ENCODE measurements around the gene CALN1. TPM values are rescaled to one million over a fixed set of nuclear protein-coding genes. Genes with fewer than 3 reads are reported as not detected.
"Not testable (repeated sequence)": the region's sequence is repeated elsewhere in the genome, so short reads cannot be mapped to it uniquely, and the experiment has no call there.

The CALN1 gene
- total and polyA plus RNA-seq, 2 experiments from 2014 or later, result 0.23 to 0.28 TPM

DNA sequence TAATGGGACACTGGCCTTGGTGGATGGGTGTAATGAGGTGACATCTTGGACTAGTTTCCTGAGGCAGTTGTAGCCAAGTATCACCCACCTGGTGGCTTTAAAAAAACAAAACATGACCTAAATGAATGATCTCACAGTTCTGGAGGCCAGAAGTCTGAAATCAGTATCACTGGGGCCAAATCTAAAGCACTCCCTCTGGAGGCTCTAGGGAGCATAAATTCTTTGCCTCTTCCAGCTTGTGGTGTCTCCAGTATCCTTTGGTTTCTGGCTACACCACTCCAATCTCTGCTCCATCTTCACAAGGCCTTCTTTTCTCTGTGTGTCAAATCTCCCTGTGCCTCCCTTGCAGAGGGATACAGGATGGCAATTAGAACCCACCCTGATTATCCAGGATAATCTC, 342.9 kb downstream of the CALN1 start:
- no peak for TF ChIP-seq EZH2 (IDR thresholded peaks at IDR 0.05; ENCODE audit: borderline replicate concordance)
- TF ChIP-seq, protein P1, sequence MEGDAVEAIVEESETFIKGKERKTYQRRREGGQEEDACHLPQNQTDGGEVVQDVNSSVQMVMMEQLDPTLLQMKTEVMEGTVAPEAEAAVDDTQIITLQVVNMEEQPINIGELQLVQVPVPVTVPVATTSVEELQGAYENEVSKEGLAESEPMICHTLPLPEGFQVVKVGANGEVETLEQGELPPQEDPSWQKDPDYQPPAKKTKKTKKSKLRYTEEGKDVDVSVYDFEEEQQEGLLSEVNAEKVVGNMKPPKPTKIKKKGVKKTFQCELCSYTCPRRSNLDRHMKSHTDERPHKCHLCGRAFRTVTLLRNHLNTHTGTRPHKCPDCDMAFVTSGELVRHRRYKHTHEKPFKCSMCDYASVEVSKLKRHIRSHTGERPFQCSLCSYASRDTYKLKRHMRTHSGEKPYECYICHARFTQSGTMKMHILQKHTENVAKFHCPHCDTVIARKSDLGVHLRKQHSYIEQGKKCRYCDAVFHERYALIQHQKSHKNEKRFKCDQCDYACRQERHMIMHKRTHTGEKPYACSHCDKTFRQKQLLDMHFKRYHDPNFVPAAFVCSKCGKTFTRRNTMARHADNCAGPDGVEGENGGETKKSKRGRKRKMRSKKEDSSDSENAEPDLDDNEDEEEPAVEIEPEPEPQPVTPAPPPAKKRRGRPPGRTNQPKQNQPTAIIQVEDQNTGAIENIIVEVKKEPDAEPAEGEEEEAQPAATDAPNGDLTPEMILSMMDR (IDR thresholded peaks at IDR 0.05; ENCODE audit: poor library complexity), result no peak
- H3K27me3 ChIP-seq, result no peaks in the 10 kb centered on the region
- DNase-seq (ENCODE audit: low spot score), result no peak
- H3K36me3 ChIP-seq (replicated peaks; ENCODE audit: insufficient read depth, low read depth), result no peaks in the 10 kb centered on the region
- no peaks in the 10 kb centered on the region for H3K79me2 ChIP-seq
- H3K9me3 ChIP-seq (ENCODE audit: low read depth), result no peaks in the 10 kb centered on the region
- no peak overlapping the region for H2AFZ ChIP-seq
- H4K20me1 ChIP-seq (ENCODE audit: insufficient read depth, poor library complexity, severe bottlenecking), result no peaks in the 10 kb centered on the region
- no peak overlapping the region for H3K27ac ChIP-seq
- no peaks in the 10 kb centered on the region for H3K9me2 ChIP-seq (replicated peaks; ENCODE audit: insufficient read depth)
- H3K4me3 ChIP-seq, result no peak overlapping the region
- H3K4me1 ChIP-seq (ENCODE audit: insufficient read depth), result no peaks in the 10 kb centered on the region
- no peak overlapping the region for H3K4me2 ChIP-seq

DNA sequence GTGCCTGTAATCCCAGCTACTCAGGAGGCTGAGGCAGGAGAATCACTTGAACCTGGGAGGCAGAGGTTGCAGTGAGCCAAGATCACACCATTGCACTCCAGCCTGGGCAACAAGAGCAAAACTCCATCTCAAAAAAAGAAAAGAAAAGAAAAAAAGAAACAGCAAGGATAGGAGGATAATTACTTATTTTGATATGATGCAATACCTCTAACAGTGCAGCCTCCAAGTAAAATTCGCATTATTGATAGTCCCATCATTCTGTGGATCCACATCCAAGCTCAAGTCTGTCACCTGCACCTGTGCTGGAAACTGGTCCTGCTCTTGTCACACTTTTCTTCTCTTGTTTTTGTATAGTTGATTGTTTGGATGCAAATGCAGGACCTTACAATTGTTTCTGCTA, 346.4 kb downstream of the CALN1 start:
- not testable (repeated sequence) for H3K27ac ChIP-seq; H3K9me3 ChIP-seq (ENCODE audit: low read depth); H3K4me3 ChIP-seq; H3K79me2 ChIP-seq; H3K4me2 ChIP-seq; H2AFZ ChIP-seq; H3K9me2 ChIP-seq (replicated peaks; ENCODE audit: insufficient read depth); H3K4me1 ChIP-seq (ENCODE audit: insufficient read depth); H3K27me3 ChIP-seq; H4K20me1 ChIP-seq (ENCODE audit: insufficient read depth, poor library complexity, severe bottlenecking); DNase-seq (ENCODE audit: low spot score); H3K36me3 ChIP-seq (replicated peaks; ENCODE audit: insufficient read depth, low read depth)
- WGBS (ENCODE audit: low lambda C conversion rate, missing lambda C conversion rate), result 93% methylated on average over 1 of the region's 1 CpG

DNA sequence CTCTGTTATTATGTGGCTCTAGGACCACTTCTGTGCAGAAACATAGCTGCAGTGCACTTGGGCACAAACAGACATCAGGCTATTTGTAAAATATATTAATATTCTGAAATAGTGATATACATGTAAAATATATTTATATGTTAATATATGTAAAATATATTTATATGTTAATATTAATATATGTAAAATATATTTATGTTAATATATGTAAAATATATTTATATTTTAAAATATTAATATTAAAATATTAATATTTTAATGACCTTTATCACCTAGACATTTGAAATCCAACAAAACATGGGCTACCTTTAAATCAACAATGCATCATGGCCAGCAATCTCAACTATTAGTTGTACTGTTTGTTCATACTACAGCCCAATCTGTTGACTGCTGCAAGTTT, 347.2 kb downstream of the CALN1 start:
- Histone ChIP-seq H3K27me3 (no peaks in the 10 kb centered on the region), H3K9me2 (replicated peaks; ENCODE audit: insufficient read depth) (no peaks in the 10 kb centered on the region), H3K79me2 (no peaks in the 10 kb centered on the region), H3K4me1 (ENCODE audit: insufficient read depth) (no peaks in the 10 kb centered on the region), H3K36me3 (replicated peaks; ENCODE audit: insufficient read depth, low read depth) (no peaks in the 10 kb centered on the region), H4K20me1 (ENCODE audit: insufficient read depth, poor library complexity, severe bottlenecking) (no peaks in the 10 kb centered on the region), H2AFZ (no peak overlapping the region), H3K27ac (no peak overlapping the region), H3K9me3 (ENCODE audit: low read depth) (no peaks in the 10 kb centered on the region), H3K4me3 (no peak overlapping the region), H3K4me2 (no peak overlapping the region)
- DNase-seq (ENCODE audit: low spot score), result no peak
- TF ChIP-seq, protein P1 (IDR thresholded peaks at IDR 0.05; ENCODE audit: poor library complexity), result no peak
- TF ChIP-seq EZH2phosphoT487 (IDR thresholded peaks at IDR 0.05; ENCODE audit: low read depth, severe bottlenecking, unreplicated experiment), result no peak
- no peak for TF ChIP-seq EZH2 (IDR thresholded peaks at IDR 0.05; ENCODE audit: borderline replicate concordance)

DNA sequence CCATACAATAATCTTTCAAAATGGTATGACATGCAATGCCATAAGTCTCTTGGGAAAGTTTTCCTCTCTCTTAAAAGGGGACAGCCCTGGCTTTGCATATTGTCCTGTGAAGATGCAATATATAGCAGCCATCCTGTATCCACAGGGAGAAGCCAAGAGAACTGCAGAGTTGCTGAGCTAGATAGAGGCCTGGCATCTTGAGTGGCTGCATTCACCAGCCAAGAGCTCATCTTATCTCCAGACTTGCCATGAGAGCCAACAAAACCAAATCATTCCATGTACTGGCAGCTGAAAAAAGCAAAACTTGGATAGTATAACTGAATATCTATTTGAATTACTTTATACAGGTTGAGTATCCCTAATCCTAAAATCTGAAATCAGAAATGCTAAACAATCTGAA, 348.8 kb downstream of the CALN1 start:
- TF ChIP-seq EZH2 (IDR thresholded peaks at IDR 0.05; ENCODE audit: borderline replicate concordance) (no peak), EZH2phosphoT487 (IDR thresholded peaks at IDR 0.05; ENCODE audit: low read depth, severe bottlenecking, unreplicated experiment) (no peak)
- TF ChIP-seq, protein P1 (IDR thresholded peaks at IDR 0.05; ENCODE audit: poor library complexity), result no peak
- Histone ChIP-seq H3K4me3 (no peak overlapping the region), H3K79me2 (no peaks in the 10 kb centered on the region), H2AFZ (no peak overlapping the region), H3K36me3 (replicated peaks; ENCODE audit: insufficient read depth, low read depth) (no peaks in the 10 kb centered on the region), H3K9me3 (ENCODE audit: low read depth) (no peaks in the 10 kb centered on the region), H3K27me3 (no peaks in the 10 kb centered on the region), H4K20me1 (ENCODE audit: insufficient read depth, poor library complexity, severe bottlenecking) (no peaks in the 10 kb centered on the region), H3K27ac (no peak overlapping the region), H3K4me1 (ENCODE audit: insufficient read depth) (no peaks in the 10 kb centered on the region), H3K9me2 (replicated peaks; ENCODE audit: insufficient read depth) (no peaks in the 10 kb centered on the region), H3K4me2 (no peak overlapping the region)
- DNase-seq (ENCODE audit: low spot score), result no peak
